ENCODE data around the gene MS4A4A.
A peak's percentile ranks its signal among the peaks of the same experiment; 100 is the strongest.

DNA sequence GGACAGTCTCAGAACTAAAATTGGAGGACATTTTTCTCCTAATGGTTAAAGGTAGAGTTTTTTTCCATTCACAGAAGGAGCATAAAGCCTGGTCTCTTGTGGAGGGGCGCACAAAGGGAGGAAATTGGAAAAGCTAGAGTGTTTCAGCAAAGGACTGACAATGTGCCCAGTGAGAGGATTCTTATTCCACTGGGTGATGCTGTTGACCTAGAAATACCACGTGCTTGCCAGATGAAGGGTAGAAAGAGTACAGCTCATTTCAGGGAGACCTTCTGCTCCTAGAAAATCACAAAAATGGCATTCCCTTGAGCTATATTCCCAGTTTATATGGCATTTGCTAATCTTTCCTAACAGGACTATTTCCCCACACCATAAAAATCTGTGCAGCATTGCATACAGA, 67.7 kb downstream of the MS4A4A start:
- TF ChIP-seq, protein P1, sequence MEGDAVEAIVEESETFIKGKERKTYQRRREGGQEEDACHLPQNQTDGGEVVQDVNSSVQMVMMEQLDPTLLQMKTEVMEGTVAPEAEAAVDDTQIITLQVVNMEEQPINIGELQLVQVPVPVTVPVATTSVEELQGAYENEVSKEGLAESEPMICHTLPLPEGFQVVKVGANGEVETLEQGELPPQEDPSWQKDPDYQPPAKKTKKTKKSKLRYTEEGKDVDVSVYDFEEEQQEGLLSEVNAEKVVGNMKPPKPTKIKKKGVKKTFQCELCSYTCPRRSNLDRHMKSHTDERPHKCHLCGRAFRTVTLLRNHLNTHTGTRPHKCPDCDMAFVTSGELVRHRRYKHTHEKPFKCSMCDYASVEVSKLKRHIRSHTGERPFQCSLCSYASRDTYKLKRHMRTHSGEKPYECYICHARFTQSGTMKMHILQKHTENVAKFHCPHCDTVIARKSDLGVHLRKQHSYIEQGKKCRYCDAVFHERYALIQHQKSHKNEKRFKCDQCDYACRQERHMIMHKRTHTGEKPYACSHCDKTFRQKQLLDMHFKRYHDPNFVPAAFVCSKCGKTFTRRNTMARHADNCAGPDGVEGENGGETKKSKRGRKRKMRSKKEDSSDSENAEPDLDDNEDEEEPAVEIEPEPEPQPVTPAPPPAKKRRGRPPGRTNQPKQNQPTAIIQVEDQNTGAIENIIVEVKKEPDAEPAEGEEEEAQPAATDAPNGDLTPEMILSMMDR (conservative IDR thresholded peaks at IDR 0.05; ENCODE audit: low read length) = peak; percentile 50
- no peak for TF ChIP-seq EZH2phosphoT487 (IDR thresholded peaks at IDR 0.05; ENCODE audit: borderline replicate concordance)

Measured in Loucy (cell line).